HEK293 (cell line): Measurements from ENCODE around the gene GID4.
A peak's percentile ranks its signal among the peaks of the same experiment; 100 is the strongest.

ENCODE experiments used
- CTCF ChIP-seq: fragments of 450-650 bp; formaldehyde crosslinking; IDR thresholded peaks from 2 replicates; pipeline ENCODE4 v1.5.1; 2016; ENCODE audit warnings: missing biosample characterization, missing genetic modification characterization
- ELK4 ChIP-seq: IDR thresholded peaks from 2 replicates; pipeline ENCODE4 v1.6.1; 2011; ENCODE audit warnings: mild to moderate bottlenecking, low read depth, low read length, borderline replicate concordance
- FEZF1 ChIP-seq: fragments of 450-650 bp; formaldehyde crosslinking; IDR thresholded peaks from 2 replicates; pipeline ENCODE4 v1.5.1; 2016; ENCODE audit warnings: missing biosample characterization, missing genetic modification characterization
- HOXA7 ChIP-seq: sonication (generic); formaldehyde crosslinking; IDR thresholded peaks from 2 replicates; pipeline ENCODE4 v1.8.1; 2022; ENCODE audit warnings: missing genetic modification reagents, borderline replicate concordance
- HOXD13 ChIP-seq: sonication (generic); formaldehyde crosslinking; IDR thresholded peaks from 2 replicates; pipeline ENCODE4 v1.8.0; 2022; ENCODE audit warnings: missing genetic modification reagents, borderline replicate concordance
- KLF1 ChIP-seq: fragments of 450-650 bp; formaldehyde crosslinking; IDR thresholded peaks from 2 replicates; pipeline ENCODE4 v1.5.1; 2016; ENCODE audit warnings: missing biosample characterization, missing genetic modification characterization
- MEIS1 ChIP-seq: sonication (generic); formaldehyde crosslinking; IDR thresholded peaks from 2 replicates; pipeline ENCODE4 v1.8.1; 2022; ENCODE audit warnings: missing genetic modification reagents, mild to moderate bottlenecking, borderline replicate concordance
- PRDM4 ChIP-seq: fragments of 450-650 bp; formaldehyde crosslinking; IDR thresholded peaks from 2 replicates; pipeline ENCODE4 v1.5.1; 2017; ENCODE audit warnings: missing biosample characterization, missing genetic modification characterization
- RBAK ChIP-seq: fragments of 450-650 bp; formaldehyde crosslinking; IDR thresholded peaks from 2 replicates; pipeline ENCODE4 v1.5.1; 2016; ENCODE audit warnings: missing biosample characterization, missing genetic modification characterization
- TRIM28 ChIP-seq: IDR thresholded peaks from 2 replicates; pipeline ENCODE4 v1.6.1; 2011; ENCODE audit warnings: low read length, control low read depth, borderline replicate concordance
- ZBTB1 ChIP-seq: fragments of 450-650 bp; formaldehyde crosslinking; IDR thresholded peaks from 2 replicates; pipeline ENCODE4 v1.5.1; 2016; ENCODE audit warnings: missing biosample characterization, missing genetic modification characterization
- ZBTB10 ChIP-seq: fragments of 450-650 bp; formaldehyde crosslinking; IDR thresholded peaks from 2 replicates; pipeline ENCODE4 v1.5.1; 2016; ENCODE audit warnings: missing biosample characterization, missing genetic modification characterization
- ZBTB7A ChIP-seq: fragments of 450-650 bp; formaldehyde crosslinking; IDR thresholded peaks from 2 replicates; pipeline ENCODE4 v1.5.1; 2016; ENCODE audit warnings: low read depth, missing biosample characterization, missing genetic modification characterization
- ZFP41 ChIP-seq: fragments of 450-650 bp; formaldehyde crosslinking; IDR thresholded peaks from 2 replicates; pipeline ENCODE4 v1.5.1; 2016; ENCODE audit warnings: missing biosample characterization, missing genetic modification characterization, borderline replicate concordance
- ZNF112 ChIP-seq: fragments of 450-650 bp; formaldehyde crosslinking; IDR thresholded peaks from 2 replicates; pipeline ENCODE4 v1.5.0; 2017; ENCODE audit warnings: missing biosample characterization, missing genetic modification characterization
- ZNF133 ChIP-seq: fragments of 450-650 bp; formaldehyde crosslinking; IDR thresholded peaks from 2 replicates; pipeline ENCODE4 v1.5.1; 2016; ENCODE audit warnings: missing biosample characterization, missing genetic modification characterization
- ZNF214 ChIP-seq: fragments of 450-650 bp; formaldehyde crosslinking; IDR thresholded peaks from 2 replicates; pipeline ENCODE4 v1.5.1; 2017; ENCODE audit warnings: missing biosample characterization, mild to moderate bottlenecking, missing genetic modification characterization, borderline replicate concordance
- ZNF221 ChIP-seq: fragments of 450-650 bp; formaldehyde crosslinking; IDR thresholded peaks from 2 replicates; pipeline ENCODE4 v1.5.1; 2017; ENCODE audit warnings: missing biosample characterization, missing genetic modification characterization, borderline replicate concordance
- ZNF292 ChIP-seq: fragments of 450-650 bp; formaldehyde crosslinking; IDR thresholded peaks from 2 replicates; pipeline ENCODE4 v1.5.1; 2016; ENCODE audit warnings: low read depth, missing biosample characterization, missing genetic modification characterization, borderline replicate concordance
- ZNF366 ChIP-seq: fragments of 450-650 bp; formaldehyde crosslinking; conservative IDR thresholded peaks from 2 replicates; pipeline ENCODE4 v1.5.1; 2016; ENCODE audit warnings: missing biosample characterization, missing genetic modification characterization
- ZNF394 ChIP-seq: fragments of 450-650 bp; formaldehyde crosslinking; IDR thresholded peaks from 2 replicates; pipeline ENCODE4 v1.5.1; 2016; ENCODE audit warnings: missing biosample characterization, missing genetic modification characterization, mild to moderate bottlenecking, moderate library complexity, borderline replicate concordance
- ZNF548 ChIP-seq: fragments of 450-650 bp; formaldehyde crosslinking; IDR thresholded peaks from 2 replicates; pipeline ENCODE4 v1.5.1; 2016; ENCODE audit warnings: missing biosample characterization, missing genetic modification characterization
- ZNF549 ChIP-seq: fragments of 450-650 bp; IDR thresholded peaks from 2 replicates; pipeline ENCODE4 v1.5.1; 2018; ENCODE audit warnings: missing biosample characterization, missing genetic modification characterization, mild to moderate bottlenecking, inconsistent platforms, moderate library complexity
- ZNF555 ChIP-seq: fragments of 450-650 bp; formaldehyde crosslinking; conservative IDR thresholded peaks from 2 replicates; pipeline ENCODE4 v1.5.1; 2017; ENCODE audit warnings: missing biosample characterization, mild to moderate bottlenecking, missing genetic modification characterization, inconsistent platforms
- ZNF558 ChIP-seq: fragments of 450-650 bp; formaldehyde crosslinking; IDR thresholded peaks from 2 replicates; pipeline ENCODE4 v1.5.1; 2016; ENCODE audit warnings: missing biosample characterization, missing genetic modification characterization
- ZNF600 ChIP-seq: fragments of 450-650 bp; formaldehyde crosslinking; IDR thresholded peaks from 2 replicates; pipeline ENCODE4 v1.5.1; 2016; ENCODE audit warnings: missing biosample characterization, missing genetic modification characterization
- ZNF629 ChIP-seq: fragments of 450-650 bp; formaldehyde crosslinking; IDR thresholded peaks from 2 replicates; pipeline ENCODE4 v1.5.1; 2017; ENCODE audit warnings: missing biosample characterization, missing genetic modification characterization
- ZNF654 ChIP-seq: fragments of 450-650 bp; formaldehyde crosslinking; IDR thresholded peaks from 2 replicates; pipeline ENCODE4 v1.5.1; 2016; ENCODE audit warnings: low read depth, missing biosample characterization, missing genetic modification characterization
- ZNF660 ChIP-seq: fragments of 450-650 bp; IDR thresholded peaks from 2 replicates; pipeline ENCODE4 v1.5.1; 2018; ENCODE audit warnings: missing biosample characterization, mild to moderate bottlenecking, missing genetic modification characterization
- ZNF704 ChIP-seq: fragments of 450-650 bp; formaldehyde crosslinking; IDR thresholded peaks from 2 replicates; pipeline ENCODE4 v1.5.1; 2016; ENCODE audit warnings: missing biosample characterization, missing genetic modification characterization
- ZNF768 ChIP-seq: fragments of 450-650 bp; formaldehyde crosslinking; IDR thresholded peaks from 2 replicates; pipeline ENCODE4 v1.5.1; 2018; ENCODE audit warnings: missing biosample characterization, mild to moderate bottlenecking, missing genetic modification characterization
- ZSCAN23 ChIP-seq: fragments of 450-650 bp; formaldehyde crosslinking; IDR thresholded peaks from 2 replicates; pipeline ENCODE4 v1.5.1; 2016; ENCODE audit warnings: missing biosample characterization, missing genetic modification characterization

Gene GID4

GRCh38 chr17:18038861-18039534, at the start of gene GID4, which contains the start of gene ATPAF2 (continued):
- TF ChIP-seq ZBTB1 (tag by site-specific recombination) (no peak), ZNF654 (tag by site-specific recombination) (no peak), ZNF704 (no peak), ELK4 (no peak), ZNF660 (0 out of 2 replicates have a peak, but pooled peaks have one; percentile 45), ZNF629 (peak; percentile 76), ZNF221 (tag by site-specific recombination) (no peak), HOXA7 (CRISPR knock-in tag) (no peak), ZNF133 (tag by site-specific recombination) (no peak), ZNF600 (no peak; the same call in 1 of the 2 replicates), ZNF112 (tag by site-specific recombination) (no peak), RBAK (tag by site-specific recombination) (no peak), ZBTB7A (tag by site-specific recombination) (peak; percentile 78; the same call in 1 of the 2 replicates), ZFP41 (tag by site-specific recombination) (no peak), ZNF292 (no peak), KLF1 (tag by site-specific recombination) (peak; percentile 45; the same call in 1 of the 2 replicates), MEIS1 (CRISPR knock-in tag) (no peak), ZNF394 (tag by site-specific recombination) (peak; percentile 48; the same call in 1 of the 2 replicates), ZNF214 (tag by site-specific recombination) (no peak), ZNF555 (tag by site-specific recombination) (no peak), ZSCAN23 (tag by site-specific recombination) (no peak), ZNF768 (tag by site-specific recombination) (no peak), FEZF1 (tag by site-specific recombination) (no peak), CTCF (tag by site-specific recombination) (peak; percentile 60; the same call in 1 of the 2 replicates), ZNF558 (tag by site-specific recombination) (no peak; the same call in 1 of the 2 replicates), ZNF548 (tag by site-specific recombination) (no peak), ZBTB10 (peak; percentile 79), ZNF549 (tag by site-specific recombination) (no peak), PRDM4 (tag by site-specific recombination) (peak; percentile 17; the same call in 1 of the 2 replicates), HOXD13 (CRISPR knock-in tag) (no peak), TRIM28 (no peak; the same call in 1 of the 2 replicates), ZNF366 (tag by site-specific recombination) (no peak)
